ENCODE measurements around the gene KLHL2.
"Not testable (repeated sequence)": the region's sequence is repeated elsewhere in the genome, so short reads cannot be mapped to it uniquely, and the experiment has no call there.

Gene KLHL2

DNA sequence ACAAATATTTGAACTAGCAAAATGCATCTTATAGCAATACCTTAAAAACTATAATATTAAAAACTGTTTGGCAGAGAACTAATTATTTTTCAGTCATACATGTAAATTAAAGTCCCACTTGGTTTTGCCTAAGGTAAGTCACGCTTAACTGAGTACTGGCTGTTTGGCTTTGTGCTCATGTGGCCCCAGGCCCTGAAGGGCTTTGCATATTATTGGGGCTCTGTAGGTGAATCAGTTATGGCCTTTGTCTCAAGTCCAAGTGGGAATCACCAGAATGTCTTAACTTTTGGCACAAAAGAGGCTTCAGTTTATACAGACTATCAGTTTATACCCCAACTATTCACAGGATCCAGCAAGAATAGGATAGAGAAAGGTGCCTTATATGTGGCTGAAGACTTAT, 29.5 kb downstream of the KLHL2 start:
- DNase-seq = not testable (repeated sequence)

- DNase-seq = not testable (repeated sequence)
Measured at GRCh38 chr4:165238041-165238640, 30.8 kb downstream of the KLHL2 start.

DNA sequence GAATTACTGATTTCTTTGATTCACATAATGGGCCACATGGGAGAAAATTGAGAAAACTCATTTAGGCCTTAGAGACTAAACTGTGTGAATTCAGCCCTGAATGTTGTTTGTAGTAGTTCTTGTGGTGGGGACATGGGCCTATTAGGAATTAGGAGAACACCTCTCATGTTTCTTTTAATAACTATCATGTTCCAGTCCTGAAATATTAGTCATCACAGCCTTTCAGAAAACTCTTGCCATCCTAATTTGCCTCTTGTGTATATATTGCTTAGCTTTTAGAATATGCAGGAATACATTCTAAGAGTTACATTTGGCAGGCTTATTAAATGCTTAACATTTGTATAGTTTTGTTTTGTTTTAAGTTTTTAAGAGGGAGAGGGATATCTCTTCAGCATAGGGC, 33.4 kb downstream of the KLHL2 start:
- not testable (repeated sequence) for DNase-seq

DNA sequence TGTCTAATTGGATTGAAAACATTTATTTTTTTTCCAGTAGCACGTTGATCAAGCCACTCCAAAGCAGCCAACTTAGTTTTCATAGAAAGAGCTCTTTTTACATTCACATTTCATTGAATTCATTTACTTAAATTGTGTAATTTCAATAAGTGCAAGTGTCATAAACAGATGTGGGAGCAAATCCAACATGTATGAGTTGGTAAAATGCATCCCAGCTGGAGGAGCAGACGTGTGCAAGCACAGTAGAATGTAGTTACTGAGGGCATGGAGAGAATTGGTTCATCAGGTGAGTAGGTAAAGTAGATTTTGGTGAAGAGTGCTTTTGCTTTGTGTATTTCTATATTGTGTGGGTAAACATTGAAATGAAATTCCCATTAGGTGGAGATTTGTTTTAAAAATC, 36.8 kb downstream of the KLHL2 start:
- DNase-seq = not testable (repeated sequence)

DNA sequence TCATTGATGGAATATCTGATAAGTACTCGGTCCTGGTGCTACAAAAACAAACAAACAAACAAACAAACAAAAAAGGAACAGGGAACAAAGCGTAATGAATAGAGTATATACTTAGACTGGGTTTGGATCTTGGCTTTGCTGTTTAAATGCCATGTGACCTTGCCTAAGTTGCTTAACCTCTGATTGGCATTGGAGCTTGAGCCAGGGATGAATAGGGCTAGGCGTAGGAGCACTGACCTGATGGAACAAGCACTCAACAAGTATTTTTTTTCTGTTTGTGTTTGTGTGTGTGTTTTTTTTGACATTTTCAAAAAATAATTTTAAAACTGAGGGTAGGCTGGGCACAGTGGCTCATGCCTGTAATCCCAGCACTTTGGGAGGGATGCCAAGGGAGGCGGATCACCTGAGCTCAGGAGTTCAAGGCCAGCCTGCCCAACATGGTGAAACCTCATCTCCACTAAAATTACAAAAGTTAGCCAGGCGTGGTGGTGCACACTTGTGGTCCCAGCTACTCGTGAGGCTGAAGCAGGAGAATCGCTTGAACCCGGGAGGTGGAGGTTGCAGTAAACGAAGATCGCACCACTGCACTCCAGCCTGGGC, 37.3 kb downstream of the KLHL2 start:
- DNase-seq = not testable (repeated sequence)

- no peak for DNase-seq
Measured at GRCh38 chr4:165248102-165248501, 40.7 kb downstream of the KLHL2 start.

DNA sequence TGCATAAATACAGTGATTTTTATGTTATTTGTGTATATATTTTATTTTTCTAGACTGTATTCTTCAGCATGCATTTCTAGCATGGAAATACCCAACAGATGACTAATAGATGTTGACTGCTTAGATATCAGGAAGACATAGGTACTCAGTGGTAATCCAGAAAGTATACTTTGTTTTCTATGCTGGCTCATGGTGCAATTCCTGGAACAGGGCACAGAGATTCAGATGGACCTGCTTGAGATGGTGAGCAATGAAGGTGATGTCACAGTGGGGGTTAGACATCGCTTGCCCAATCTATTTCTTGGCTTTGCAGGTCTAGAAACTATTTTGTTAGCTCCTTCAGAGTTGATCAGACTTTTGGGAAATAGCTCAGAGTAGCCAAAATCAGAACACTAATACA, 41.5 kb downstream of the KLHL2 start:
- peak in 1 of 2 donors; percentile 5 for DNase-seq

DNA sequence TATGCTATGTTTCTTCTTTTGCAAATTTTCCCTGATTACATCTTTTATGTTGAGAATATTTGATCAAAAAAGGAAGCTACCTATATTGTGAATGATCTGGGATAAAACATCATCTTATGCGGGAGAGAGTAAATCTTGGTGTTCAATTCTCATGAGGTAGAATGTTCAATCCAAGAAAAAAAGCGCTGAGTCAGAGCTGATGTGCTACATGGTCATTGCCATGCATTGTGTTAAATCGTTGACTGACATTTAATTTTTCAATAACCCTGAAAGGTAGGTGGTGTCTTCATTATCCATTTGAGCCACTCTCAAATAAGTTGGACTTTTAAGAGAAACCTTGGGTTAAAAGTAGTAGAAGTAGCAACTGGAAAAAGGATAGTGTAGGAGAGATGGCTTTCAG, 47.4 kb downstream of the KLHL2 start:
- not testable (repeated sequence) for DNase-seq

DNA sequence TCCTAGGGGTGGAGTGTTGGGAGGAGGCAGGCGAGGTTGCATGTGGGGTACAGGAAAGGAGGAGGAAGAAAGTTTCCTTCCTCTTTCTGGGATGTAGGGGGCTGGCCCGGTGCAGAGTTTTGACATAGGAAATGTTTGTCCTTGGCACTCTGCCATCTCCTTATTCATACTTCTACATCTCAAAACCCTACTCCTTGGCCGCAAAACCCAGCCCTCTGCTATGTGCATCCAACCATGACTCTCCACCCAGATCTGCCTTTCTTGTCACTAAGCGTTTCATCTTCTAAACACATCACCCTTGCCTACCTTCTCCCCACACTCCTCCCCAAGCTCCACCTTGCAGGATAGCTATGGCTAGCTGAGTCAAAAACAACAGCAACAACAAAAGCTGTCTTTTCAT, 48.1 kb downstream of the KLHL2 start:
- DNase-seq = peak; percentile 40 to 67

GRCh38 chr4:165256074-165256659, 48.8 kb downstream of the KLHL2 start:
- DNase-seq = peak; percentile 4 to 25

GRCh38 chr4:165259776-165260175, 52.4 kb downstream of the KLHL2 start:
- DNase-seq = peak in 1 of 2 donors; percentile 15

GRCh38 chr4:165262306-165262705, 54.9 kb downstream of the KLHL2 start:
- not testable (repeated sequence) for DNase-seq

- DNase-seq = not testable (repeated sequence)
Measured at GRCh38 chr4:165263466-165263865, 56.1 kb downstream of the KLHL2 start.

- DNase-seq = not testable (repeated sequence)
Measured at GRCh38 chr4:165269931-165270330, 62.6 kb downstream of the KLHL2 start.

- DNase-seq = not testable (repeated sequence)
Measured at GRCh38 chr4:165273443-165273842, 66.1 kb downstream of the KLHL2 start.

- DNase-seq = not testable (repeated sequence)
Measured at GRCh38 chr4:165275357-165275756, 68.0 kb downstream of the KLHL2 start.

- not testable (repeated sequence) for DNase-seq
Measured at GRCh38 chr4:165279531-165279930, 72.2 kb downstream of the KLHL2 start.

GRCh38 chr4:165284697-165285096, 77.3 kb downstream of the KLHL2 start:
- not testable (repeated sequence) for DNase-seq

GRCh38 chr4:165286619-165287340, 79.4 kb downstream of the KLHL2 start:
- not testable (repeated sequence) for DNase-seq

GRCh38 chr4:165288226-165288625, 80.9 kb downstream of the KLHL2 start:
- no peak for DNase-seq

GRCh38 chr4:165288639-165289422, 81.5 kb downstream of the KLHL2 start:
- no peak for DNase-seq

- no peak for DNase-seq
Measured at GRCh38 chr4:165289423-165289785, 82.0 kb downstream of the KLHL2 start.

GRCh38 chr4:165293061-165293460, 85.7 kb downstream of the KLHL2 start:
- no peak for DNase-seq
